ENCODE measurements around the gene POLE.

GRCh38 chr12:132634411-132634990 is 52.6 kb downstream of the POLE start:
- TF ChIP-seq ARNT (IDR thresholded peaks at IDR 0.05) (no peak), ELF4 (IDR thresholded peaks at IDR 0.05) (no peak), TARDBP (IDR thresholded peaks at IDR 0.05) (no peak), FOXM1 (IDR thresholded peaks at IDR 0.05; ENCODE audit: borderline replicate concordance) (no peak), FOXA1 (IDR thresholded peaks at IDR 0.05) (no peak), FOXK2 (IDR thresholded peaks at IDR 0.05) (no peak), SP1 (IDR thresholded peaks at IDR 0.05) (no peak)

Measured in HEK293T (cell line).